NCI-H1092 (cell line): ENCODE measurements around the gene FOXG1.

Experiments
- DNase-seq: peaks from one replicate; lab custom pipeline; 2025; lab: John Stamatoyannopoulos, UW

The FOXG1 gene

GRCh38 chr14:28761438-28762291 lies 4.9 kb upstream of the FOXG1 start:
- no peak for DNase-seq

DNA sequence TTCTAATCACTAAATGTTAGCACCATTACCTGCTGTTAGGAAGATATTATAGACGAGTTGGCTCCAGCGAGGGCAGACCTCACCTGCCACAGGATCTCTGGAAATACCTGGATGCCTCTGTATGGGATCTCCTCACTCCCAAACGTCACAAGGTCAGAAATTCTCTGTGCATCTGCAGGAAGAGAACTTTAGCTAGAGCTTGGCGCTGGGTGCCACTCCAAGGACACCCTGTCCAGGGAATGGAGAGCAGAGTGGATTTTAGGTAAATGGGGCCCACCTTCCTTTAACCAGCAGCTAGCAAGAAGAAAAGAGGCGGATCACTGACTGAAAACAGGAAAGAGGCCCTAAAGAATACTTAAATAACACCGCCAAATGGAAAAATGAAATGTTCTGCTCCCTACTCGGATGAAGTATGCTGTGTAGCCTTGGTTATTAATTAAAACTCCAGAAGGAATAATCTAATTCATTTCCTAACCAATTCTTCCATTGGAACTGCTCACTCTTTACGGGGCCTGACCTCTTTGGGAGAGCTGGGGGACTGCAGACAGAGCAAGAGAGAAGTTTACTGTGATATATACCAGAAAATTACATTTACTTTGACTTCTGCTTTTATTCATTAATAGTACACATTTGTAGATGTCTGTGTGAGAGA lies 4.2 kb upstream of the FOXG1 start:
- DNase-seq: no peak

- DNase-seq: no peak
These were observed 3.6 kb upstream of the FOXG1 start for GRCh38 chr14:28762955-28763326.

DNA sequence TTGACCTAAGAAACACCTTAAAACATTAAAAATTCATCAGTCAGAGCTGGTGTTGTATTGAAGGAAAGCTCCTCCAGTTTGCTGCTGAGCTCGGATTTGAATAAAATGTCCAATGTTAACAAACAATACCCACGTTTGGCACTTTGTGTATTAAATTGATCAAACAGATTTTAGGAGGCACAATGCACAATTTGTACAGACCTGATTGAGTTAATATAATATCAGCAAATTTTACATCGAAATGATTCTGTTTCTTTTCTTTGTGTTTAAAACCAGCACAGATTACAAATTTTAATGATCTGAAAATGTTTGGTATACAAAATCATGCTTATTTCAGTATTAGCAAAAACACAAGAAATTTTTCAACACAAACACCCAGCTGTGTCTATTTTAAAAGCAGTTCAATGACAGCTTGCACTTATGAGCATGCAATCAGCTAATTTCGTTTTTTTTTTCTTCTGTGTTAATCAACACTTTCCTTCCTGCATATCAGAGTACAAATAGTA lies 2.8 kb upstream of the FOXG1 start:
- no peak for DNase-seq

DNA sequence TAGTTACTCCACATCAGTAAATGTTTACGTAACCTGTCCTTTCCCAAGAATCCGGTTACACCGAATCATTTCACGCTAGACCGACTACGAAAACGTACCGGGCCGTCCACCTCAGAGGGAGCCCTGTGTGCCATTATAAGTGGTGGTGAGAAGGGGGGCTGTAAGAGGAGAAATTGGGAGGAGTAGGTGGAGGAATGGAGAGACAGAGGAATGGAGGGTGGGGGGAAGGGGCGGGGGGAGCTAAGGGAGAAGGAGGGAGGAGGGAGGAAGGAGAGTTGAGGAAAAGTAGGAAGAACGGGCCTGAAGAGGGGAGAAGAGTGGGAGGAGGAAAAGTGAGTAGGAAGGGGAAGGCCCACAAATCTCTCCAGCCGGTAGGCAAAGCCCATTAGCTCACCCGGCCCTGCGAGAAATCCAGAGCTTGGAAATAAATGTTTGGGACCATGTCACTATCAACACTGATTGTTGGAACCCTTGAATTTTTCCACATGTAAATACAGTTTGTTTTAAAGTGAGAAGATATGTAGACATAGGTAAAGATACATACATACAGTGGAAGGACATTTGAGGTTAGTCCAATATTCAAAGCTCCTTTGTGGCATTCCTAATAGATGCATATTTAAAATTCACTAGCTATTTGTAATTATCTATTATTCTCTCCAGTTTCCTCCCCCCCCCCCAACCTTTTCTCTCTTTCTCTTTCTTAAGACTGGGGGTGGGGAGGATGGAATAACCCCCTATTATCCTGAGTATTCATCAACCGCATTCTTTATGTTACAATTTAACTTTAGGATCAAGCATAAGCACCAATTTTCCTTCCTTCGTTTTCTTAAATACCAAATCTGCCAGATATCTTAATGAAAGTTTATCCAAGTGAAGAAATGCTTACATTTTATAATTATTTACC lies 2.1 kb upstream of the FOXG1 start:
- peak; percentile 75 for DNase-seq

DNA sequence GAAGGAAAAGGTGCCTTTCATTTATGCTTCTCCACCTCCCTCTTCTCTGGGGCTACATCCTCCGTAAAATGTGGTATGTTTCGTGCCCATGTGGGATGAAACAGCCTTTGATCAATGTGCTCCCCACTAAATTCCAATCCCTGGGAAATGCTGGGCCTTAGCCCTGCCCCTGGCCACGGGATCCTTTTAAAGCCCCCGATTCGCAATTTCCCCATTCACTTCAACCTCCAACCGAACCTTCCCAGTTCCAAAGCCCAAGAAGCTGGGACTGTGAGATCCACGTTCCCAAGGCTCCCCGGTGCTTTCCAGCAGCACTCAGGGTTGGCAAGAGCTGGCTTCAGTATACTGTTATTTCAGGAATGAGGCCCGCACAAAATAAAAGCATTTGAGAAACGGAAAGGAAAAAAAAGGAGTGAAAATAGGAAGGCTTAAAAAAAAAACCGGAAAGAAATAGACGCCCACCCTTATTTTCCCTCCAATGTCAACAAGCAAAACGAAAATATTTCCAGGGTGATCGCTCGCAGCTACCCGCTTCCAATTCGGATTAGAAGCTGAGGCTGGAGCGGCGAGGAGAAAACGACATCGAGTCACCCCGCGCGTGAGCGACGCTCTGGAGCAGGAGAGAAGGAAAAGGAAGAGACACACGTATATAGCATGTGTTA lies 1.3 kb upstream of the FOXG1 start:
- peak; percentile 62 for DNase-seq

DNA sequence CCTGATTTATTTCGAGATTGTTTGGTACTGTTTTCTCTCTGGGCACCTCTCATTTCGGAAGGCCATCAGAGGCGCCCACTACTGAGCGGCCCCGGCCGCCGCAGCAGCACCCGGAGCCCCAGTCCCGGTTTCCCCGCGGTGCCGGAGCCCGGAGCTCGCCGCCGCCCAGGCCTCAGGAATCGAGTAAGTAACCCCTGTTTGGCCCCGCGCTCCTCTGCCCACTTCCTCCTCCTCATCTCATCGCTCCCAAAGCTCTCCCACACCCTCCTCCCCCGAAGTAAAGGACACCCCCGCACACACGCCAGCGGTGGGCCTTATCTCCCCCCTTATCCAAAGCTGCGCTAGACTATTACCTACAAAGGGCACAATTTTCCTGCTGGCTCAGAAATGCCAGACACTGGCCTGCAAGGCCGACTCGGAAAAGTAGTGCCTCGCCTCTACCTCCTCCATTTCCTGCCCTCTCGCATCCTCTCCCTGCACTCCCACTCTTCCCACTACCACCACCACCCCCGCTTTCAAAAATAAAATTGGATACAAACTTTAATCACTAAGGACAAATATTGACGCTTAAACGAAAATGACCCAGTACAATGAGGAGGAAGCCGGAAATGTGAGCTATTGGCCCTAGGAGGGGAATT lies 637 bp upstream of the FOXG1 start:
- peak; percentile 86 for DNase-seq

DNA sequence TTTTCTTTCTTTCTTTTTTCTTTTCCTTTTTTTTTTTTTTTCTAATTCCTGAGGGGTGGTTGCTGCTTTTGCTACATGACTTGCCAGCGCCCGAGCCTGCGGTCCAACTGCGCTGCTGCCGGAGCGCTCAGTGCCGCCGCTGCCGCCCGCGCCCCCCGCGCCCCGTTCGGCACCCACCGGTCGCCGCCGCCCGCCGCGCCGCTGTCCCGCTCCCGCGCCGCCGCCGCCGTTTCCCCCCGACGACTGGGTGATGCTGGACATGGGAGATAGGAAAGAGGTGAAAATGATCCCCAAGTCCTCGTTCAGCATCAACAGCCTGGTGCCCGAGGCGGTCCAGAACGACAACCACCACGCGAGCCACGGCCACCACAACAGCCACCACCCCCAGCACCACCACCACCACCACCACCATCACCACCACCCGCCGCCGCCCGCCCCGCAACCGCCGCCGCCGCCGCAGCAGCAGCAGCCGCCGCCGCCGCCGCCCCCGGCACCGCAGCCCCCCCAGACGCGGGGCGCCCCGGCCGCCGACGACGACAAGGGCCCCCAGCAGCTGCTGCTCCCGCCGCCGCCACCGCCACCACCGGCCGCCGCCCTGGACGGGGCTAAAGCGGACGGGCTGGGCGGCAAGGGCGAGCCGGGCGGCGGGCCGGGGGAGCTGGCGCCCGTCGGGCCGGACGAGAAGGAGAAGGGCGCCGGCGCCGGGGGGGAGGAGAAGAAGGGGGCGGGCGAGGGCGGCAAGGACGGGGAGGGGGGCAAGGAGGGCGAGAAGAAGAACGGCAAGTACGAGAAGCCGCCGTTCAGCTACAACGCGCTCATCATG lies 654 bp downstream of the FOXG1 start:
- DNase-seq: no peak

- no peak for DNase-seq
These were observed 1.5 kb downstream of the FOXG1 start for GRCh38 chr14:28767853-28768741.

DNA sequence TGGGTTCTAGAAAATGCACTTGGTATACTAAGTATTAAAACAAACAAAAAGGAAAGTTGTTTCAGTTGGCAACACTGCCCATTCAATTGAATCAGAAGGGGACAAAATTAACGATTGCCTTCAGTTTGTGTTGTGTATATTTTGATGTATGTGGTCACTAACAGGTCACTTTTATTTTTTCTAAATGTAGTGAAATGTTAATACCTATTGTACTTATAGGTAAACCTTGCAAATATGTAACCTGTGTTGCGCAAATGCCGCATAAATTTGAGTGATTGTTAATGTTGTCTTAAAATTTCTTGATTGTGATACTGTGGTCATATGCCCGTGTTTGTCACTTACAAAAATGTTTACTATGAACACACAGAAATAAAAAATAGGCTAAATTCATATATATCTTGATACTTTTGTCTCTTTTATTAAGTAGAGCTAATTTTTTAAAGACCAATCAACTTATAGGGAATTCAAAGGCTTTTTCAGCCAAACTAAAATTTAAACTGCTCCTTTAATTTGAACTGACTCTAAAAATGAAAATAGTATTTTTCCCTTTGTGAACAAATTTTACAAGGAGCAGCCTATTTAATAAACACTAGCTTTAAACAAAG lies 2.8 kb downstream of the FOXG1 start:
- DNase-seq: no peak

DNA sequence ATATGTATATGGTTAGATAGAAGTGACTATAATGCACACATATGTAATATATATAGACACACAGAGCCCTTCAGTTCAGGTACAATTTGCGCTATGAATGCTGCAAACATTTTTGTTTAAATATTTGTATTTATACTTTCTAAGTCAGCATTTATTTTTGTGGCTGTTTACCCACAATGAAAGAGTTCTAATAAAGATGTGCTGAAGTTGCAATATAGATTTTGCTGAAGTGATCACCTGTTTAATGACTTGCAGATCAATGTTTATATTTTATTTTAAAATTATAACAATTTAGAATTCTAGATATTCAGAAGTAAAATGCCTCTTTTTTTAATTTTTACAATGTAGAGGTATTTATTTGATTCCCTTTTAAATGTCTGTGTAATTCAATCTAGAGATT lies 3.5 kb downstream of the FOXG1 start:
- DNase-seq: no peak

- DNase-seq: no peak
These were observed 4.0 kb downstream of the FOXG1 start for GRCh38 chr14:28770630-28771029.

GRCh38 chr14:28771168-28771567 lies 4.6 kb downstream of the FOXG1 start:
- no peak for DNase-seq

- DNase-seq: peak; percentile 79
These were observed 6.0 kb downstream of the FOXG1 start for GRCh38 chr14:28772613-28773012.

GRCh38 chr14:28773176-28773575 lies 6.6 kb downstream of the FOXG1 start:
- no peak for DNase-seq

GRCh38 chr14:28773861-28774691 lies 7.5 kb downstream of the FOXG1 start:
- DNase-seq: peak; percentile 92

DNA sequence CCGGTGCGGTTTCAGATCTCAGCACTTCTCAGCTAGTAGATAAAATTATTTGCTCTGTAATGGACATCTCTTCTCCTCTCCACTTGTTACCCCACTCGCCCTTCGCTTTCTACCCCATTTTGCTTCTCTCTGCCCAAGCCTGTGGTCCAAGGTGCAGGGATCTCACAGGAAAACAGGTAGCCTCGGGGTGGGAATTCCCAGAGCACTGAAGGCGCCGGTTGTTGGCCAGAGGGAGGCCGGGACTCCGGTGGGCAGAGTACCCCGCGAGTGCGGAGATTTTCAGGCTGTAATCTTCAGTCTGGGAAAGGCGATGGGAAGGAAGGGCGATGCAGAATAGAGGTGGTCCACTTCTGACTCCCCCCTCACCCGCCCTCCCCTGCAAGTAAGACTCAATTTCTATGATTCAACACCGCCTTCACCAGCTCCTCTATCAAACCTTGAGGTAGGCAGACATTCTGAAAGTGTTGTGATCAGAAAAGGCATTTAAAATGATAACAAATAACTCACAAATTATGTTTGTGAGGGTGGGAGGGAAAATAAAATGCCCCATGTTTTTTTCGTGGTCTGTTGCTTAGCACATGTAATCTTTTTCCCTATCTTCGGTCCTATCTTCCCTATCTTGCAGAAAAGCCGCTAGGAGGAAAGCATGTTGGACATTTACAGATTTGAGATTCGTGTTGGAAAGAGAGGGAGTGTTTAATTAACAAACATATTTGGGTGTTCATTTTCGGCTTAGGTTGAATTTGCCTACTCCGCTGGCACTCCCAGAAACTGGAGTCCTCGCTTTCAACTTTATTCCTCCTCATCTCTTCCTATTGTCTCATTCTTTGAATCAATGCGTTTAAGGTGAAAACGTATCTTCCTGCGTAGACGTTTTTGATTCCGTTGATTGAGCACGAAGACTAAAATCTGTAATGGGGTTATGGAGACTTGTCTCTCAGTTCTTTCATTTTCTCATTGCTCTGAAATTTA lies 8.5 kb downstream of the FOXG1 start:
- no peak for DNase-seq
